Activated CD4-positive, alpha-beta T cell treated with anti-CD3 and anti-CD28 coated beads for 4 hours (primary cell): ENCODE measurements around the gene LRMDA.

Experiments
- DNase-seq, 2 donors: peaks; one replicate each; pipeline ENCODE4 v3.0.0-alpha.2; 2020

Gene LRMDA

GRCh38 chr10:75889051-75889450 lies 457.6 kb downstream of the LRMDA start:
- no peak for DNase-seq

- no peak for DNase-seq
Measured at GRCh38 chr10:75894761-75895160, 463.3 kb downstream of the LRMDA start.

GRCh38 chr10:75895259-75895658 lies 463.8 kb downstream of the LRMDA start:
- no peak for DNase-seq

GRCh38 chr10:75899816-75900390 lies 468.5 kb downstream of the LRMDA start:
- no peak for DNase-seq

- DNase-seq, result no peak
Measured at GRCh38 chr10:75902816-75903215, 471.4 kb downstream of the LRMDA start.

- no peak for DNase-seq
Measured at GRCh38 chr10:75904499-75905283, 473.3 kb downstream of the LRMDA start.

- DNase-seq, result no peak
Measured at GRCh38 chr10:75905490-75905889, 474.1 kb downstream of the LRMDA start.

GRCh38 chr10:75910032-75910431 lies 478.6 kb downstream of the LRMDA start:
- DNase-seq, result no peak

- no peak for DNase-seq
Measured at GRCh38 chr10:75911426-75911825, 480.0 kb downstream of the LRMDA start.

- no peak for DNase-seq
Measured at GRCh38 chr10:75916906-75917305, 485.5 kb downstream of the LRMDA start.

- no peak for DNase-seq
Measured at GRCh38 chr10:75919913-75920312, 488.5 kb downstream of the LRMDA start.

GRCh38 chr10:75922435-75922834 lies 491.0 kb downstream of the LRMDA start:
- no peak for DNase-seq

- no peak for DNase-seq
Measured at GRCh38 chr10:75924309-75924902, 493.0 kb downstream of the LRMDA start.

- no peak for DNase-seq
Measured at GRCh38 chr10:75925999-75926398, 494.6 kb downstream of the LRMDA start.

- no peak for DNase-seq
Measured at GRCh38 chr10:75926763-75927162, 495.3 kb downstream of the LRMDA start.

GRCh38 chr10:75928231-75928630 lies 496.8 kb downstream of the LRMDA start:
- DNase-seq, result no peak

GRCh38 chr10:75929630-75930161 lies 498.3 kb downstream of the LRMDA start:
- DNase-seq, result no peak

GRCh38 chr10:75932921-75933320 lies 501.5 kb downstream of the LRMDA start:
- no peak for DNase-seq

- DNase-seq, result no peak
Measured at GRCh38 chr10:75935240-75935639, 503.8 kb downstream of the LRMDA start.

GRCh38 chr10:75935650-75936400 lies 504.4 kb downstream of the LRMDA start:
- DNase-seq, result no peak

GRCh38 chr10:75936841-75937240 lies 505.4 kb downstream of the LRMDA start:
- DNase-seq, result no peak

GRCh38 chr10:75937823-75938222 lies 506.4 kb downstream of the LRMDA start:
- no peak for DNase-seq
